ENCODE measurements around the gene FGFRL1.

The FGFRL1 gene

DNA sequence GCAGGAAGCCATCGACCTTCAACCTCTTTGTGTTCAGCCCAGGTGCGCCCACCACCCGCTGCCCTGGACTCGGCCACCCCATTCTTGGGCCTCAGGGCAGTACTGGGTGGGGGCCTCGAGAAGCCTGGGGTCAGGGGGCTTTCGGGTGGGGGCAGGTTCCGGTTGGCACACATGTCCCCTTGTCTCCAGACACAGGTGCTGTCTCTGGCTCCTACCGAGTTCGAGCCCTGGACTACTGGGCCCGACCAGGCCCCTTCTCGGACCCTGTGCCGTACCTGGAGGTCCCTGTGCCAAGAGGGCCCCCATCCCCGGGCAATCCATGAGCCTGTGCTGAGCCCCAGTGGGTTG is 7.4 kb upstream of the FGFRL1 start:
- no peak overlapping the region for H3K4me3 ChIP-seq (ENCODE audit: low read depth, low read length)

- no peak overlapping the region for H3K4me3 ChIP-seq (ENCODE audit: low read depth, low read length)
These were observed 6.6 kb upstream of the FGFRL1 start for GRCh38 chr4:1004557-1005485.

DNA sequence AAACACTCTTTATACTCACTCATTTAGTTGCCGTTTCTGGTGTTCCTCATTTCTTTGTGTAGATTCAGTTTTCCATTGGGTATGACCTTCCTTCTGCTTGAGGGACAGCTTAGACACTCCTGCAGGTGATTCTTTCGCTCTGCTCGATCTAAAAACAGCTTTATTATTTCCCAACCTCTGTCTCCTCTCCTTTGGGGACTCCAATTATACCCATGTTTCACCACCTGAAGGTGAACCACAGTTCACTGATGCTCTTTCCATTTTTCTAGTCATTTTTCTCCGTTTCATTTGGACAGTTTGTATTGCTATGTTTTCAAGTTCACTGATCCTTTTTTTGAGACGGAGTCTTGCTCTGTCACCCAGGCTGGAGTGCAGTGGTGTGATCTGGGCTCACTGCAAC is 4.6 kb upstream of the FGFRL1 start:
- no peak overlapping the region for H3K4me3 ChIP-seq (ENCODE audit: low read depth, low read length)

- peak overlapping the region; percentile 27 for H3K4me3 ChIP-seq (ENCODE audit: low read depth, low read length)
These were observed 2.4 kb upstream of the FGFRL1 start for GRCh38 chr4:1008840-1009541.

- H3K4me3 ChIP-seq (ENCODE audit: low read depth, low read length): peak overlapping the region; percentile 27
These were observed 1.7 kb upstream of the FGFRL1 start for GRCh38 chr4:1009542-1010394.

DNA sequence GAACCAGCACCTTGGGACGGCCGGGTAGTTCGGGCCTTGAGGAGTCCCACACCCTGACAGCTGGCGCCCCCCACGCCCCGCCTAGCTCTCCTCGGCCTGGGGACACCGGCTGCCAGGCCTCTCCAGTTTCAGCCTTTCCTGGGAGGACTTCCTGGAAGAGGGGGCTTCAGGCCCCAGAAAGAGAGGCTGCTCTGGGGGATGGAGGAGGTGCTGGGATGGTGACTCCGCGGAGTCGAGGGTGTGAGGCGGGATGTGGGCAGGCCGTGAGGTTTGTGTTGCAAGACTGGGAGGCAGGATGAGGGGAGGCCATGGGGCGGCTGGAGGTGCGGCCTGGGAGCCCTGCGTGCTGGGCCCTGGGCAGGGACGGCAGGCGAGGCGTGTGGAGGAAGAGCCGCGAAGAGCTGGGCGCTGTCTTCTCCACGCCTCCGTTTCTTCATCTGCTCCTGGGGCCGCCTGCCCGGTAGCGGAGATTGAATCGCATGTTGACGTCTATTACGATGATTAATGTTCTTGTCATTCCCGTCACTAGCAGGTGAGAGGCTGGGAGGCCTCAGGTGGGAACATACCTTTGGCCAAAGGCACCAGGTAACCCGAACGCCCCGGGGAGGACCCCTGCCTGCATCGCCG is 918 bp upstream of the FGFRL1 start:
- no peak overlapping the region for H3K4me3 ChIP-seq (ENCODE audit: low read depth, low read length)

DNA sequence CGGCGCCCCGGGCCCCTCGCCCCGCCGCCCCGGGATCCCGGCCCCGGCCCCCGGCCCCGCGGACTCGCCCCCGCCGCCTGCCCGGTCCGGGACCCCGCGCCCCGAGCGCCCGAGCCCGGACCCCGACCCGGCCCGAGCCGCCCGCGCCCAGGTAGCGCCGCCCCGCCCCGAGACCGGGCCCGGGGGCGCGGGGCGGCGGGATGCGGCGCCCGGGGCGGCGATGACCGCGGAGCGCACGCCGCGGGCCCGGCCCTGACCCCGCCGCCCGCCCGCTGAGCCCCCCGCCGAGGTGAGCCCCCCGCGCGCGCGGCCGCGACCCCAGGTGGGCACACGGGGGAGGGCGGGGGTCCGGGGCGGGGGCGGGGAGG is 224 bp downstream of the FGFRL1 start:
- no peak overlapping the region for H3K4me3 ChIP-seq (ENCODE audit: low read depth, low read length)

- H3K4me3 ChIP-seq (ENCODE audit: low read depth, low read length): peak overlapping the region; percentile 27
These were observed 761 bp downstream of the FGFRL1 start for GRCh38 chr4:1012034-1012739.

- H3K4me3 ChIP-seq (ENCODE audit: low read depth, low read length): no peak overlapping the region
These were observed 2.0 kb downstream of the FGFRL1 start for GRCh38 chr4:1013225-1014073.

GRCh38 chr4:1014291-1015167 is 3.1 kb downstream of the FGFRL1 start:
- H3K4me3 ChIP-seq (ENCODE audit: low read depth, low read length): no peak overlapping the region

DNA sequence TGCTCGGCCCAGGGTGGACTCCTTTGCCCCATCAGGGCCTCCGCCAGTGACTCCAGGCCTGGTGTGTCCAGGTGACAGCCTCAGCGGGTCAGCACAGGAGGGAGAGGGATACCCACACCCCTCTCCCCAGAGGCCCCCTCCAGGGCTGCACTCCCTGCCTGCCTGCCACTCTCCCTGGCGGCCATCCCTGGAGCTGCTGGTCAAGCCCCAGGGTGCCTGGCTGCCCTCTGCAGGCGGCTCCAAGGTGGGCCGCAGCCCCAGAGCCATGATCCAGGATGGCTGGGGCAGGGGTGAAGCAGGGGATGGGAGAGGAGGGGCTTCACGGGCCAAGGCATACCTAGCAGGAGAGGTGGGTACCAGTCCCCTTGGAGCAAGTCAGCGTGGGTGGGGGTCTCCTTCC is 3.8 kb downstream of the FGFRL1 start:
- no peak overlapping the region for H3K4me3 ChIP-seq (ENCODE audit: low read depth, low read length)

DNA sequence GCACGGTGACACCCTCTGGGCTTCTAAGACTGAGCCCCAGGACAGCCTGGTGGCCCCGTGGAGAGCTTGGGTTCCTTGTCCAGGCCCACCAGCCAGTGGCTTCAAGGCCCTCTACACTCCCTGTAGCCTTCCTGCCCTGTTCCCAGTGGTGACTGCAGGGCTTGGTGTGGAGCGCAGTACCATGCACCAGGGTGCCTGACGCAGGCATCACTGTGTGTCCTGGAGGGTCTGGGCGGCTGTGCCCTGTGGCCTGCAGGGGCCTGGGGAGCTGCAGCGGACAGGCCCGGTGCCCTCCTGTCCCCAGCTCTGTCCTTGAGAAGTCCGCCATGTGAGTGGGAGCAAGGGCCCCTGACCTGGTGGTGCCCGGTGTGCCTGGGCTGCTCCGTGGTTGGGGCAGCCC is 4.3 kb downstream of the FGFRL1 start:
- no peak overlapping the region for H3K4me3 ChIP-seq (ENCODE audit: low read depth, low read length)

GRCh38 chr4:1017211-1017610 is 5.8 kb downstream of the FGFRL1 start:
- no peak overlapping the region for H3K4me3 ChIP-seq (ENCODE audit: low read depth, low read length)

GRCh38 chr4:1017706-1018105 is 6.3 kb downstream of the FGFRL1 start:
- H3K4me3 ChIP-seq (ENCODE audit: low read depth, low read length): no peak overlapping the region

DNA sequence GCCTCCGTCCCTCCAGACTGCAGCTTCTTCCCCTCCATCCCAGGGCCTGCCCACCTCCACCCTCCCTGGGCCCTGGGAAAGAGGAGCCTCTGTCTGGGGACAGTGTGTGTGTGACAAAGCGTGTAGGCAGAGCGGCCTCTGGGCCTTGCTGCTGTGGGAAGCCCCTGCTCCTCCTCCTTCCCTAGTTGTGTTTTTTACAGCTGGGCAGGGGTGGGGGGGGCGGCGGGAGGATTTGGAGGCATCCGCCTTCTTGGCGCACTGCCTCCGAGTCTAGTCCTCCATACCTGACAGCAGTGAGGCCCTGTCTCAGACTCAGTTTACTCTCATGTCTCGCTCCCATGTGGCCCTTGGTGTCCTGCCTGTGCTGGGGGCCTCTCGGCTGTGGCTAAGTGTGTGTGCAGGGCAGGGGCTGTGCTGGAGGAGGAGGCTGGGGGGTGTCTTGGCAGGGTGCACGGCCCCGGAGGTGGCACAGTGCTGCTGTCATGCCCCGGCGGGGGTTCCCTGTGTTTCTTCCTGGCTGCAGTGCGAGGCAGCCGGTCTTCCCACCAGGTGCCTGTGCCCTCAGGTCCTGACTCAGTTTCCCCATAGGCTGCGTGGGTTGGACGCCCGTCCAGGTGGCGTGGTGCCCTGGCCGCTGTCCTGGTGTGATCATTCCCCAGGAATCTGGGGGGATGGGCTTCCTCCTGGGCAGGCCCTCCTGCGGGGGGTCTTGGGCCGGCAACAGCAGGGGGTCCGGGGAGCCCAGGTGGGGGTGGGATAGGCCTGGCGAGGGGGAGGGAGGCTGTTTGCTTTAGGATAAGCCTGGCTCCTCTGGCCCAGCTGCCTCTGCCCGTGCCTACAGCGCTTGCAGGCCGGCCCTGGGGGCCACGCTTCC is 7.0 kb downstream of the FGFRL1 start:
- no peak overlapping the region for H3K4me3 ChIP-seq (ENCODE audit: low read depth, low read length)

DNA sequence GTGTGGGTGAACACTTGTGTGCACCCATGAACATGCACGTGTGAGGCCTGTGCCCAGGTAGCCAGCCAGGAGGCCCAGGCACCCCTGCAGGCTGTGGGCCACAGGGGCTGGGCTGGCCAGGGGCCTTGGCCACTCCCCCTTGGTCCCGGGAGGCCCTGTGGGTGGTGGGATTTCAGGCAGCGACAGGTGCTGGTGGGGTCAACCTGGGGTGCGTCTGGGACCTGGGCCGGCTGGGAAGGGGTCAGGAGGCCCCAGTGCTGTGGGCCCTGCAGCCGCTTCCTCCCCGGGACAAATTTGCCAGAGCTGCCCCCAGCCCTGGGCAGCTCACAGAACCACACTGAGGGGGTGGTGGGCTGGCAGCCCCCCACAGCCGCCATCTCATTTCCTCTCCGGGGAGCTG is 7.9 kb downstream of the FGFRL1 start:
- H3K4me3 ChIP-seq (ENCODE audit: low read depth, low read length): no peak overlapping the region

DNA sequence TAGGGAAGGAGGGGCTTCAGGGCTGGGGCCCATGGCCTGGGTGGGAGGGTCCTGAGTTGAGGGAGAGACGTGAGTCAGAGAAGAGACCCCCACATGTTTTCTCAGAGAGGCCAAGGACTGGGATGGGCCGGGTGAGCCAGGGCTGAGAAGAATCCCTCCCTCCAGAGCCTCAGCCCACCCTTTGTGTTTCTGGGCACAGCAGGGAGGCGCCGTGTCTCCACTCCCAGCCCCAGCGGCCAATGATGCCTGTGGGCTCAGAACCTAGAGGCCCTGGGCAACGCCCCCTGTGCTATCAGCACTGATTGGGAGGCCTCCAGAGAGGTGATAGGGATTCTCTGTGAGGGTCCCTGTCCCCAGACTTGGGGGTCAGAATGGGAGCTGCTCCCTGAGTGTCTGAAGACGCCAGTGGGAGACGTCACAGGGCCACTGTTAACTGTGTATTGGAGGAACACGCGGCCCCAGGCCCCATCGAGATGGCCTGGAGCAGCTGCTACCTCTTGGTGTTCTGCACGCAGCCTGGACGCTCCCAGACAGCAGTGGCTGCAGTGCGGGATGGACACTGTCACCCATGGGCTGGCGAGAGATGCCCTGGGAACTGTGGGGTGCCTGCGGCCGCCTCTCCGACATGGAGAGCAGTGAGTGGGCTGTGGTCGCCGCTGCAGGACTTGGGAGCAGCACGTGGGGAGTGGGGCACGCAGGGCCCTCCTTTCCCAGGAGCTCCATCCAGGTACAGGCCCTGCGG is 8.5 kb downstream of the FGFRL1 start:
- no peak overlapping the region for H3K4me3 ChIP-seq (ENCODE audit: low read depth, low read length)

Measured in iPS-11a (cell line).